Vagina (tissue), 2 donors: Measurements from ENCODE around the gene ABLIM1.

Source experiments
- CTCF ChIP-seq, 3 experiments: fragments of 450-650 bp in 2 of 3; fragments of 200-600 bp in 1 of 3; sonication (generic) in 1 of 3; IDR thresholded peaks; one replicate each; pipeline ENCODE4 v1.5.1; 2017 to 2019; ENCODE audit warnings: antibody characterized with exemption in 3 of 3, mild to moderate bottlenecking in 2 of 3, moderate library complexity in 2 of 3
- POLR2A ChIP-seq, 2 donors: fragments of 450-650 bp; IDR thresholded peaks; one replicate each; pipeline ENCODE4 v1.6.1; 2017; ENCODE audit warnings: antibody characterized with exemption in 2 of 2, mild to moderate bottlenecking in 2 of 2, moderate library complexity in 2 of 2
- POLR2AphosphoS5 ChIP-seq, 2 donors: sonication (generic); formaldehyde crosslinking; IDR thresholded peaks; one replicate each; pipeline ENCODE4 v1.9.0; 2017; ENCODE audit warnings: antibody characterized with exemption in 2 of 2, mild to moderate bottlenecking in 2 of 2, low read depth in 1 of 2; ENCODE audit not compliant: insufficient read depth in 1 of 2

- TF ChIP-seq CTCF (IDR thresholded peaks at IDR 0.05) (no peak), POLR2A (IDR thresholded peaks at IDR 0.05) (no peak), POLR2AphosphoS5 (IDR thresholded peaks at IDR 0.05; ENCODE audit: insufficient read depth in 1 of 2, low read depth in 1 of 2) (no peak)
Observed at GRCh38 chr10:114507449-114507848, 150.6 kb downstream of the ABLIM1 start.
